Osteoblast (primary cell): Measurements from ENCODE around the gene WNK2. TPM values are rescaled to one million over a fixed set of nuclear protein-coding genes. Genes with fewer than 3 reads are reported as not detected.

Experiments
- DNase-seq: peaks from one replicate; pipeline ENCODE4 v3.0.0; 2011; ENCODE audit warnings: low spot score, mixed read lengths; ENCODE audit not compliant: insufficient read length; ENCODE audit errors: missing footprints
- H2AFZ ChIP-seq: 2 replicates; pipeline ENCODE4 v1.6.0; 2011; ENCODE audit warnings: mild to moderate bottlenecking, low read length
- H3K27ac ChIP-seq: 2 replicates; pipeline ENCODE4 v1.5.1; 2011; ENCODE audit warnings: mild to moderate bottlenecking, low read depth, low read length, moderate library complexity
- H3K27me3 ChIP-seq: 2 replicates; pipeline ENCODE4 v1.6.0; 2012; ENCODE audit warnings: mild to moderate bottlenecking, control low read depth, inconsistent platforms, low read length, moderate library complexity; ENCODE audit not compliant: insufficient read depth
- H3K36me3 ChIP-seq: 2 replicates; pipeline ENCODE4 v1.5.1; 2011; ENCODE audit warnings: mild to moderate bottlenecking, low read length, control low read depth, moderate library complexity; ENCODE audit not compliant: insufficient read depth
- H3K4me1 ChIP-seq: 2 replicates; pipeline ENCODE4 v1.5.1; 2011; ENCODE audit warnings: mild to moderate bottlenecking, low read length, control low read depth, moderate library complexity; ENCODE audit not compliant: insufficient read depth
- H3K4me2 ChIP-seq: 2 replicates; pipeline ENCODE4 v1.6.0; 2011; ENCODE audit warnings: mild to moderate bottlenecking, low read length; ENCODE audit not compliant: insufficient read depth
- H3K4me3 ChIP-seq: fragments of 200-600 bp; sonication (generic); 3 replicates; pipeline ENCODE4 v1.5.1; 2012; ENCODE audit warnings: mild to moderate bottlenecking, low read length, inconsistent platforms; ENCODE audit not compliant: insufficient read depth
- H3K79me2 ChIP-seq: 2 replicates; pipeline ENCODE4 v1.6.0; 2012; ENCODE audit warnings: mild to moderate bottlenecking, low read length, control low read depth, inconsistent platforms; ENCODE audit not compliant: insufficient read depth
- H3K9me3 ChIP-seq: 2 replicates; pipeline ENCODE4 v1.5.1; 2011; ENCODE audit warnings: low read depth, low read length, control low read depth
- H4K20me1 ChIP-seq: 2 replicates; pipeline ENCODE4 v1.6.0; 2012; ENCODE audit warnings: mild to moderate bottlenecking, low read length, control low read depth; ENCODE audit not compliant: insufficient read depth
- total RNA-seq: library from RNA; depleted of rRNA; stranded (reverse); fragments of >200 nt; gene quantifications from 2 replicates; pipeline ENCODE4 v1.2.3, GENCODE V29; 2012
- TF ChIP-seq, protein P1 (sequence below): IDR thresholded peaks from 2 replicates; pipeline ENCODE4 v1.5.1; 2011; ENCODE audit warnings: mild to moderate bottlenecking, low read depth, low read length, moderate library complexity; ENCODE audit errors: extremely low read depth

Gene WNK2
- total RNA-seq, 1 donor = not detected

GRCh38 chr9:93161786-93162562 lies 22.0 kb upstream of the WNK2 start:
- TF ChIP-seq, protein P1, sequence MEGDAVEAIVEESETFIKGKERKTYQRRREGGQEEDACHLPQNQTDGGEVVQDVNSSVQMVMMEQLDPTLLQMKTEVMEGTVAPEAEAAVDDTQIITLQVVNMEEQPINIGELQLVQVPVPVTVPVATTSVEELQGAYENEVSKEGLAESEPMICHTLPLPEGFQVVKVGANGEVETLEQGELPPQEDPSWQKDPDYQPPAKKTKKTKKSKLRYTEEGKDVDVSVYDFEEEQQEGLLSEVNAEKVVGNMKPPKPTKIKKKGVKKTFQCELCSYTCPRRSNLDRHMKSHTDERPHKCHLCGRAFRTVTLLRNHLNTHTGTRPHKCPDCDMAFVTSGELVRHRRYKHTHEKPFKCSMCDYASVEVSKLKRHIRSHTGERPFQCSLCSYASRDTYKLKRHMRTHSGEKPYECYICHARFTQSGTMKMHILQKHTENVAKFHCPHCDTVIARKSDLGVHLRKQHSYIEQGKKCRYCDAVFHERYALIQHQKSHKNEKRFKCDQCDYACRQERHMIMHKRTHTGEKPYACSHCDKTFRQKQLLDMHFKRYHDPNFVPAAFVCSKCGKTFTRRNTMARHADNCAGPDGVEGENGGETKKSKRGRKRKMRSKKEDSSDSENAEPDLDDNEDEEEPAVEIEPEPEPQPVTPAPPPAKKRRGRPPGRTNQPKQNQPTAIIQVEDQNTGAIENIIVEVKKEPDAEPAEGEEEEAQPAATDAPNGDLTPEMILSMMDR = no peak
- Histone ChIP-seq H3K9me3 (no peaks in the 10 kb centered on the region), H3K4me3 (no peak overlapping the region), H2AFZ (no peak overlapping the region), H3K36me3 (no peaks in the 10 kb centered on the region), H3K79me2 (no peaks in the 10 kb centered on the region), H3K27me3 (no peaks in the 10 kb centered on the region), H3K27ac (no peak overlapping the region), H3K4me2 (no peak overlapping the region), H3K4me1 (peaks cover 5% of the 10 kb centered on the region), H4K20me1 (no peaks in the 10 kb centered on the region)
- peak; percentile 56 for DNase-seq

DNA sequence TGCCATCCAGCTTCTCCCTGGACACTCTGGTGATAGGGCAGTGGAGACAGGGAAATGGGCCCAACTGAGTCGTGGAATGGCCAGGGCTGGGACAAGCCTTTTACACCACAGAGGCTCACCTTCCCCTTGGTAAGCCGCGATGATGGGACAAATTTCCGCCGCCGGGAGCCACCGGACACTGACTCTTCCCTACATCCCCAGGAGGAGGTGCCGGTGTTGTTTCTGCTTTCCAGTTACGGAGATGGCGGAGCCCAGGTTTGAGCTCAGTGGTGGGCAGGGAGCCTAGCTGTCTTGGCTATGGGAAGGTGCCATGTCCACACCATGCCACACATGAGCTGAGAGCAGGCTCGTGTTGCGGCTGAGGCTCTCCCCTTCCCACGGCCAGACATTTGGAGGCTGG lies 19.9 kb upstream of the WNK2 start:
- no peak overlapping the region for H2AFZ ChIP-seq
- no peaks in the 10 kb centered on the region for H3K36me3 ChIP-seq
- peaks cover 2% of the 10 kb centered on the region for H3K27me3 ChIP-seq
- H3K79me2 ChIP-seq = no peaks in the 10 kb centered on the region
- H3K4me2 ChIP-seq = no peak overlapping the region
- H3K9me3 ChIP-seq = no peaks in the 10 kb centered on the region
- DNase-seq = peak; percentile 29
- H3K4me3 ChIP-seq = no peak overlapping the region
- no peaks in the 10 kb centered on the region for H4K20me1 ChIP-seq
- no peak overlapping the region for H3K27ac ChIP-seq
- TF ChIP-seq, protein P1 = no peak
- H3K4me1 ChIP-seq = peaks cover 5% of the 10 kb centered on the region

GRCh38 chr9:93166699-93167098 lies 17.2 kb upstream of the WNK2 start:
- H2AFZ ChIP-seq = no peak overlapping the region

GRCh38 chr9:93167185-93167584 lies 16.8 kb upstream of the WNK2 start:
- peaks cover 2% of the 10 kb centered on the region for H3K27me3 ChIP-seq

More at GRCh38 chr9:93166699-93167098, 17.2 kb upstream of the WNK2 start:
- Histone ChIP-seq H3K9me3 (no peaks in the 10 kb centered on the region), H3K4me1 (no peaks in the 10 kb centered on the region), H3K27ac (no peak overlapping the region), H3K27me3 (peaks cover 2% of the 10 kb centered on the region), H3K79me2 (no peaks in the 10 kb centered on the region), H3K4me2 (no peak overlapping the region), H3K4me3 (no peak overlapping the region), H4K20me1 (no peaks in the 10 kb centered on the region), H3K36me3 (no peaks in the 10 kb centered on the region)
- TF ChIP-seq, protein P1 = no peak
- no peak for DNase-seq

More at GRCh38 chr9:93167185-93167584, 16.8 kb upstream of the WNK2 start:
- no peak for DNase-seq
- Histone ChIP-seq H3K27ac (no peak overlapping the region), H3K4me1 (no peaks in the 10 kb centered on the region), H4K20me1 (no peaks in the 10 kb centered on the region), H3K36me3 (no peaks in the 10 kb centered on the region), H2AFZ (no peak overlapping the region), H3K4me3 (no peak overlapping the region), H3K4me2 (no peak overlapping the region), H3K9me3 (no peaks in the 10 kb centered on the region), H3K79me2 (no peaks in the 10 kb centered on the region)
- TF ChIP-seq, protein P1 = no peak
